Measurements from ENCODE around the gene FAM53B. TPM values are rescaled to one million over a fixed set of nuclear protein-coding genes. Genes with fewer than 3 reads are reported as not detected.

Gene FAM53B
- total RNA-seq, 1 experiment from 2014 or later = 13.7 TPM

- Mint-ChIP-seq H3K9me3 (ENCODE audit: unreplicated experiment) (no peaks in the 10 kb centered on the region), H3K27me3 (ENCODE audit: insufficient read depth, unreplicated experiment) (no peaks in the 10 kb centered on the region), H3K27ac (ENCODE audit: unreplicated experiment) (no peak overlapping the region), H3K36me3 (ENCODE audit: insufficient read depth, unreplicated experiment) (peaks cover 5% of the 10 kb centered on the region), H3K4me1 (ENCODE audit: low read depth, unreplicated experiment) (no peaks in the 10 kb centered on the region), H3K4me3 (ENCODE audit: unreplicated experiment) (no peak overlapping the region)
- Histone ChIP-seq H3K4me1 (no peaks in the 10 kb centered on the region), H3K9me3 (no peaks in the 10 kb centered on the region), H3K4me3 (ENCODE audit: low read depth, low read length) (no peak overlapping the region), H3K36me3 (ENCODE audit: control insufficient read depth, insufficient read depth, low read length) (no peaks in the 10 kb centered on the region), H3K27me3 (replicated peaks; ENCODE audit: control insufficient read depth, insufficient read depth, low read length) (no peaks in the 10 kb centered on the region)
- intact Hi-C loops (cut with micrococcal nuclease; ENCODE audit: unreplicated experiment) = no loop called here
- BruUV-seq (replicated peaks) = no TSS peak
- DNase-seq = no peak
- POLR2A ChIA-PET = no interaction called here
- TF ChIP-seq, protein P1, sequence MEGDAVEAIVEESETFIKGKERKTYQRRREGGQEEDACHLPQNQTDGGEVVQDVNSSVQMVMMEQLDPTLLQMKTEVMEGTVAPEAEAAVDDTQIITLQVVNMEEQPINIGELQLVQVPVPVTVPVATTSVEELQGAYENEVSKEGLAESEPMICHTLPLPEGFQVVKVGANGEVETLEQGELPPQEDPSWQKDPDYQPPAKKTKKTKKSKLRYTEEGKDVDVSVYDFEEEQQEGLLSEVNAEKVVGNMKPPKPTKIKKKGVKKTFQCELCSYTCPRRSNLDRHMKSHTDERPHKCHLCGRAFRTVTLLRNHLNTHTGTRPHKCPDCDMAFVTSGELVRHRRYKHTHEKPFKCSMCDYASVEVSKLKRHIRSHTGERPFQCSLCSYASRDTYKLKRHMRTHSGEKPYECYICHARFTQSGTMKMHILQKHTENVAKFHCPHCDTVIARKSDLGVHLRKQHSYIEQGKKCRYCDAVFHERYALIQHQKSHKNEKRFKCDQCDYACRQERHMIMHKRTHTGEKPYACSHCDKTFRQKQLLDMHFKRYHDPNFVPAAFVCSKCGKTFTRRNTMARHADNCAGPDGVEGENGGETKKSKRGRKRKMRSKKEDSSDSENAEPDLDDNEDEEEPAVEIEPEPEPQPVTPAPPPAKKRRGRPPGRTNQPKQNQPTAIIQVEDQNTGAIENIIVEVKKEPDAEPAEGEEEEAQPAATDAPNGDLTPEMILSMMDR (IDR thresholded peaks at IDR 0.05; ENCODE audit: insufficient read depth in 1 of 2, low read depth in 1 of 2, low read length in 1 of 2, severe bottlenecking in 1 of 2, unreplicated experiment in 1 of 2) = no peak
- CTCF ChIA-PET = interaction anchor here (0.6 kb wide), 1 partner anchor 519 kb away, joined by 6 read pairs; no protein-coding TSS in a partner anchor
Measured at GRCh38 chr10:124605001-124605370, 139.2 kb downstream of the FAM53B start.

DNA sequence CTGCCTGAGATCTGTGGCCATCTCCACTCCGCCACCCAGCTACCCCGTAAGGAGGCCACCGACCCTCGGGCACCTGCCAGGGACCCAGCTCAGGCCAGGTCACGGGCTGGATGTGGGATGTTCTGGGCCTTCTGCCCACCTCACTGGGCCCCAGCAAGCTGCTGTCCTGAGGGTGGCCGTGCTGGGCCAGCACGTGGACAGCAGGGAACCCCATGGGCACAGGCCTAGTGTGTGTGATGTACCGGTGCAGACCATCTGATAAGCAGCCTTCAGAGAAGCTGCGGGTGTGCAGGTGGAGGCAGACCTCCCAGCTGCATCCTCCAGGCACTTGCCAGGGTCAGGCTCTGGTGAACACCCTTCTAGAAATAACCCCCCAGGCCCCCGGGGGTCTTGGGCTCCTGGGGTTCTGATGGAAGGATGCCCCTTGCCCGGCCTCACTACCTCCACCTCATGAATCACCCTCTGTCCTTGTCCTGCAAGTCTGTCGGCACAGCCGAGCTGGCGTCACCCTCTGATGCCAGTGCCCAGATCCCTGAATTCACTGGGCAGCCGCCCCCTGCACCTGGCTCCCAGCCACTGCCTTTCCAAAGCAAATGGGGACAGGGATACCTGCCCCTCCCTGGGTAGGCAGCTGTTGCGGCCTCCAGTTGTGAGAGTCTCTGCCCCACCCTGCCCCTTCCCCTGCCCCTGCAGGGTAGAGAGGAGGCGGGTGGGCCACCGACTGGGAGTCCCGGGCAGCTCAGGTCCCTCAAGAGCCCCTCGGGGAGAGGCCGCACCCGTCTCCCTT is 139.8 kb downstream of the FAM53B start:
- Histone ChIP-seq H3K4me3 (ENCODE audit: low read depth, low read length) (no peak overlapping the region), H3K36me3 (ENCODE audit: control insufficient read depth, insufficient read depth, low read length) (no peaks in the 10 kb centered on the region), H3K4me1 (no peaks in the 10 kb centered on the region), H3K9me3 (no peaks in the 10 kb centered on the region), H3K27me3 (replicated peaks; ENCODE audit: control insufficient read depth, insufficient read depth, low read length) (no peaks in the 10 kb centered on the region)
- no peaks in the 10 kb centered on the region for H3K4me1 Mint-ChIP-seq (ENCODE audit: low read depth, unreplicated experiment)
- no peaks in the 10 kb centered on the region for H3K9me3 Mint-ChIP-seq (ENCODE audit: unreplicated experiment)
- peaks cover 5% of the 10 kb centered on the region for H3K36me3 Mint-ChIP-seq (ENCODE audit: insufficient read depth, unreplicated experiment)
- no peak overlapping the region for H3K27ac Mint-ChIP-seq (ENCODE audit: unreplicated experiment)
- no peak overlapping the region for H3K4me3 Mint-ChIP-seq (ENCODE audit: unreplicated experiment)
- no TSS peak for BruUV-seq (replicated peaks)
- TF ChIP-seq, protein P1 (IDR thresholded peaks at IDR 0.05; ENCODE audit: insufficient read depth in 1 of 2, low read depth in 1 of 2, low read length in 1 of 2, severe bottlenecking in 1 of 2, unreplicated experiment in 1 of 2) = no peak
- POLR2A ChIA-PET = no interaction called here
- H3K27me3 Mint-ChIP-seq (ENCODE audit: insufficient read depth, unreplicated experiment) = no peaks in the 10 kb centered on the region
- no peak for DNase-seq
- intact Hi-C loops (cut with micrococcal nuclease; ENCODE audit: unreplicated experiment) = no loop called here
- CTCF ChIA-PET = no interaction called here

DNA sequence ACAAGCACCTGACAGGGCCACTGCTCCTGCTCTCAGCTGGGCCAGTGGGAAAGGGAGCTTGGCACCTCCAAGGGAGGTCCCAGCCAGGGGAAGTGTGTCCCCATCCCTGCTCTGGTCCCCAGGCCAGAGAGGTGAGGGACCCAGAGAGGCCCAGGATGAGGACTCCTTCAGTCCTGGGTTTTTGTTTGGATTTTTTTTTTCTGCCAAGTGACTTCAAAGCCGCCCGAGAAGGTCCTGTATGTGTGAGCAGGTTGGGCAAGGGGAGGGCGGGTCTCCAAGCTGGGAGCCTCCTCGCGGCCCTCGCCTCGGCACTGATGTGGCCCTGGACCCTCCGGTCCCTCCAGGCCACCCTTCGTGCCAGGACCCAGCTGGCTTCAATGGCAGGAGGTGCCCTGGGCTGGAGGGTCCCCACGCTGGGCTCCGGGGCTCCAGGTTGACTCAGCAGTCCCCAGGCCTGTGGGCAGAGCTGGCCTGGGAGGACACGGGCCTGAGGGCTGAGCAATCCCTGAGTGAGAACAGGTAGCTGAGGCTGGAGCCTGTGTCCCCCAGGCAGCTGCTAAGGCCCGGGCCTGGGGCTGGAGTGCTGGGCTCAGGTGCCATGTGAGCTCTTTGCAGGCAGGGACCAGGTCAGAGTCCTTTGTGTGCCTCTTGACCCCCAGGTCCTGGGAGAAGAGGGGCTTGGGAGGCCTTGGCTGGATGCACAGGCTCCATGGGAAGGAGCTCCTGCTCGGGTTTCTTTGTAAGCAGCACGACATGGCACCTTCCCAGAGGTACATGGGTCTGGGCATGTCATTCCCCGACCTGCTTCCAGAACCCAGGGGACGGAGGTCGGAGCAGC is 140.6 kb downstream of the FAM53B start:
- CTCF ChIA-PET = no interaction called here
- no peaks in the 10 kb centered on the region for H3K9me3 Mint-ChIP-seq (ENCODE audit: unreplicated experiment)
- no peaks in the 10 kb centered on the region for H3K4me1 ChIP-seq

More for the DNA sequence above, 140.6 kb downstream of the FAM53B start:
- H3K27me3 Mint-ChIP-seq (ENCODE audit: insufficient read depth, unreplicated experiment) = no peaks in the 10 kb centered on the region
- Histone ChIP-seq H3K27me3 (replicated peaks; ENCODE audit: control insufficient read depth, insufficient read depth, low read length) (no peaks in the 10 kb centered on the region), H3K9me3 (no peaks in the 10 kb centered on the region), H3K4me3 (ENCODE audit: low read depth, low read length) (no peak overlapping the region), H3K36me3 (ENCODE audit: control insufficient read depth, insufficient read depth, low read length) (no peaks in the 10 kb centered on the region)
- H3K27ac Mint-ChIP-seq (ENCODE audit: unreplicated experiment) = no peak overlapping the region
- intact Hi-C loops (cut with micrococcal nuclease; ENCODE audit: unreplicated experiment) = no loop called here
- no peaks in the 10 kb centered on the region for H3K4me1 Mint-ChIP-seq (ENCODE audit: low read depth, unreplicated experiment)
- DNase-seq = no peak
- no TSS peak for BruUV-seq (replicated peaks)
- POLR2A ChIA-PET = no interaction called here
- no peak overlapping the region for H3K4me3 Mint-ChIP-seq (ENCODE audit: unreplicated experiment)
- TF ChIP-seq, protein P1 (IDR thresholded peaks at IDR 0.05; ENCODE audit: insufficient read depth in 1 of 2, low read depth in 1 of 2, low read length in 1 of 2, severe bottlenecking in 1 of 2, unreplicated experiment in 1 of 2) = no peak
- peaks cover 5% of the 10 kb centered on the region for H3K36me3 Mint-ChIP-seq (ENCODE audit: insufficient read depth, unreplicated experiment)
